SK-N-SH treated with all-trans-retinoic acid at 6 μM for 48 hours (cell line): ENCODE measurements around the gene SIL1.
"Not testable (repeated sequence)": the region's sequence is repeated elsewhere in the genome, so short reads cannot be mapped to it uniquely, and the experiment has no call there.

Source experiments
- ATAC-seq: fragments of 200-7000 bp; cut with Tn5 transposase; 3 replicates; pipeline ENCODE4 v1.9.1; 2020; ENCODE audit warnings: mild to moderate bottlenecking, moderate library complexity
- ARNTL ChIP-seq: fragments of 450-650 bp; formaldehyde crosslinking; IDR thresholded peaks from 2 replicates; pipeline ENCODE4 v1.5.0; 2020; ENCODE audit warnings: low read depth, mild to moderate bottlenecking, moderate library complexity, borderline replicate concordance
- BACH2 ChIP-seq: fragments of 250-450 bp; sonication (Bioruptor Pico); IDR thresholded peaks from 2 replicates; pipeline ENCODE4 v1.9.0; 2021; ENCODE audit warnings: mild to moderate bottlenecking, borderline replicate concordance
- CREB5 ChIP-seq: fragments of 250-450 bp; sonication (Bioruptor Pico); IDR thresholded peaks from 2 replicates; pipeline ENCODE4 v1.5.1; 2020; ENCODE audit warnings: low read depth, mild to moderate bottlenecking, moderate library complexity
- CSDC2 ChIP-seq: fragments of 250-450 bp; sonication (Bioruptor Pico); IDR thresholded peaks from 2 replicates; pipeline ENCODE4 v1.5.0; 2020; ENCODE audit warnings: mild to moderate bottlenecking, moderate library complexity
- CSRNP3 ChIP-seq: fragments of 250-450 bp; sonication (Bioruptor Pico); IDR thresholded peaks from 2 replicates; pipeline ENCODE4 v1.5.1; 2021; ENCODE audit warnings: mild to moderate bottlenecking, moderate library complexity
- ESRRG ChIP-seq: fragments of 250-450 bp; sonication (Bioruptor Pico); IDR thresholded peaks from 2 replicates; pipeline ENCODE4 v1.6.1; 2021; ENCODE audit warnings: mild to moderate bottlenecking
- GLIS3 ChIP-seq: fragments of 250-450 bp; sonication (Bioruptor Pico); IDR thresholded peaks from 2 replicates; pipeline ENCODE4 v1.5.0; 2020; ENCODE audit warnings: mild to moderate bottlenecking, moderate library complexity
- ISL1 ChIP-seq: fragments of 250-450 bp; sonication (Bioruptor Pico); IDR thresholded peaks from 2 replicates; pipeline ENCODE4 v2.1.2; 2022; ENCODE audit warnings: mild to moderate bottlenecking, moderate library complexity
- OSR1 ChIP-seq: fragments of 250-450 bp; sonication (Bioruptor Pico); IDR thresholded peaks from 2 replicates; pipeline ENCODE4 v1.8.0; 2022; ENCODE audit warnings: moderate library complexity, mild to moderate bottlenecking, inconsistent platforms
- PPARA ChIP-seq: fragments of 250-450 bp; sonication (Bioruptor Pico); IDR thresholded peaks from 2 replicates; pipeline ENCODE4 v1.5.0; 2020; ENCODE audit warnings: mild to moderate bottlenecking, borderline replicate concordance
- RARB ChIP-seq: fragments of 250-450 bp; sonication (Bioruptor Pico); IDR thresholded peaks from 2 replicates; pipeline ENCODE4 v1.8.0; 2021; ENCODE audit warnings: mild to moderate bottlenecking, moderate library complexity
- TOX ChIP-seq: fragments of 250-450 bp; sonication (Bioruptor Pico); IDR thresholded peaks from 2 replicates; pipeline ENCODE4 v1.8.0; 2021; ENCODE audit warnings: mild to moderate bottlenecking, moderate library complexity, borderline replicate concordance
- ZFP3 ChIP-seq: fragments of 250-450 bp; sonication (Bioruptor Pico); IDR thresholded peaks from 2 replicates; pipeline ENCODE4 v1.5.0; 2020; ENCODE audit warnings: mild to moderate bottlenecking, moderate library complexity
- ZFP30 ChIP-seq: fragments of 450-650 bp; formaldehyde crosslinking; IDR thresholded peaks from 2 replicates; pipeline ENCODE4 v1.5.0; 2022; ENCODE audit warnings: mild to moderate bottlenecking, moderate library complexity
- ZNF565 ChIP-seq: fragments of 450-650 bp; formaldehyde crosslinking; conservative IDR thresholded peaks from 2 replicates; pipeline ENCODE4 v1.5.0; 2020; ENCODE audit warnings: low read depth, mild to moderate bottlenecking, moderate library complexity
- TF ChIP-seq, protein P1 (sequence below): fragments of 250-450 bp; sonication (Bioruptor Pico); IDR thresholded peaks from 2 replicates; pipeline ENCODE4 v1.8.0; 2021; ENCODE audit warnings: low read depth, mild to moderate bottlenecking, moderate library complexity, borderline replicate concordance
- TF ChIP-seq, protein P2 (sequence below): fragments of 250-450 bp; sonication (Bioruptor Pico); IDR thresholded peaks from 2 replicates; pipeline ENCODE4 v1.8.0; 2020; ENCODE audit warnings: mild to moderate bottlenecking, moderate library complexity, borderline replicate concordance

The SIL1 gene

DNA sequence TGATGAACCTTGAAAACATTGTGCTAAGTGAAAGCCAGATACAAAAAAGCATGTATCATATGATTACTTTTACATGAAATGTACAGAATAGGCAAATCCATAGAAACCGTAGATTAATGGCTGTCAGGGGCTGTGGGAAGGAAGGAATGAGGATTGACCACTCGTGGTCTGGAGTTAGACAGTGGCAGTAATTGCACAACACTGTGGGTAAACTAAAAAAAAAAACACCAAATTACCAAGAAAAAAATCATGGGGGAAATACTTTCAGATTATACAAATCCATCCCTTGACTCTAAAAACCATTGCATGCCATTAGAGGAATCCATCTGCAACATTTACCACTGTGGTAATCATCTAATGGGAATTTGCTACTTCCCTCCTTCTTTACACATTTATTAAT lies 140.0 kb downstream of the SIL1 start (continued):
- TF ChIP-seq GLIS3 (CRISPR knock-in tag): no peak

DNA sequence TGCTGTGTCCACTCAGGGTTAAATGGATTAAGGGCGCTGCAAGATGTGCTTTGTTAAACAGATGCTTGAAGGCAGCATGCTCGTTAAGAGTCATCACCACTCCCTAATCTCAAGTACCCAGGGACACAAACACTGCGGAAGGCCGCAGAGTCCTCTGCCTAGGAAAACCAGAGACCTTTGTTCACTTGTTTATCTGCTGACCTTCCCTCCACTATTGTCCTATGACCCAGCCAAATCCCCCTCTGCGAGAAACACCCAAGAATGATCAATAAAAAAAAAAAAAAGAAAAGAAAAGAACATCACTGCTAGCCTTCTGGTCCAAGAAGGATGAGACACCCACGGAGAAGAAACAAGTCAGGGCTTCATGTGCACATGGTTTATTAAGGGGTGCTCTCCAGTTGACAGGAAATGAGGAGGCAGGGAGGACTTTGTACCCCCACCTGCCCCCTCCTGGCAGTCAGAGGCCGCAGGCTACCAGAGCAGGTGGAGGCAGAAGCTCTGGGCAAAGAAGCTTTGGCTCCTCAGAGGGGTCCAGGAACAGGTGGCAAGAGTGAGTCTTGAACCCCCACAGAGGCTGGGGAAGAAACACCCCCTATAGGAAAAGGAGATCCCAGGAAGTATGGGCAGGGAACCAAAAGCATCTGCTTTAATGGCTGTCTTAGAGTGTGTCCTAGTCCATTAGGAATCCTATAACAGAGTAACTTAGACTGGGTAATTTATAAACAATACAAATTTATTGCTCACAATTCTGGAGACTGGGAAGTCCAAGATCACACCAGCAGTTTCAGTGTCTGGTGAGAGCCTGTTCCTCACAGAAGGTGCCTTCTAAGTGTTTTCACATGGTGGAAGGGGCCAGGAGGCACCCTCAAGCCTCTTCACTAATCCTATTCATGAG lies 140.9 kb downstream of the SIL1 start:
- not testable (repeated sequence) for ATAC-seq

GRCh38 chr5:139052975-139053374 lies 145.2 kb downstream of the SIL1 start:
- no peak for ATAC-seq
- TF ChIP-seq PPARA (CRISPR knock-in tag) (no peak), ARNTL (CRISPR knock-in tag) (no peak), OSR1 (CRISPR knock-in tag) (no peak), ZFP30 (CRISPR knock-in tag) (no peak), GLIS3 (CRISPR knock-in tag) (no peak), CREB5 (no peak), ESRRG (CRISPR knock-in tag) (no peak), CSDC2 (CRISPR knock-in tag) (no peak), ZFP3 (CRISPR knock-in tag) (no peak)
- TF ChIP-seq, protein P1, sequence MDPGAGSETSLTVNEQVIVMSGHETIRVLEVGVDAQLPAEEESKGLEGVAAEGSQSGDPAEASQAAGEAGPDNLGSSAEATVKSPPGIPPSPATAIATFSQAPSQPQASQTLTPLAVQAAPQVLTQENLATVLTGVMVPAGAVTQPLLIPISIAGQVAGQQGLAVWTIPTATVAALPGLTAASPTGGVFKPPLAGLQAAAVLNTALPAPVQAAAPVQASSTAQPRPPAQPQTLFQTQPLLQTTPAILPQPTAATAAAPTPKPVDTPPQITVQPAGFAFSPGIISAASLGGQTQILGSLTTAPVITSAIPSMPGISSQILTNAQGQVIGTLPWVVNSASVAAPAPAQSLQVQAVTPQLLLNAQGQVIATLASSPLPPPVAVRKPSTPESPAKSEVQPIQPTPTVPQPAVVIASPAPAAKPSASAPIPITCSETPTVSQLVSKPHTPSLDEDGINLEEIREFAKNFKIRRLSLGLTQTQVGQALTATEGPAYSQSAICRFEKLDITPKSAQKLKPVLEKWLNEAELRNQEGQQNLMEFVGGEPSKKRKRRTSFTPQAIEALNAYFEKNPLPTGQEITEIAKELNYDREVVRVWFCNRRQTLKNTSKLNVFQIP: no peak

DNA sequence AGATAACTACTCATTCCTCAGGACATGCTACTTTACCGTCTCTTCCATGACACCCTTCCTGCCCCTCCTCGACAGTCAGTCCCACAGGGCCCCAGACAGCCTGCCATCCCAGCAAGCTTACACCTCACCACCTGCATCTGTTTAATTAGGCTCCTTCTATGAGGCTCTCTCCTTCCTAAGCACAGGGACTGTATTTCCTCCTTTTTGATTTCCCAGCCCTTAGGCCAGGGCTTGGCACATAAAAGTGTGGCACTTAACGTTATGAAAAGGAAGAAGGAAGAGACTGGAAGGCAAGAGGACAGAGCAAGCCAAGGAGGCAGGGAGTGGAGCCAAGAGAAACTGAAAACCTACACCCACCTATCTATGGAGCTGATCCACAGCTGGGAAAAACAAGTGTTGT lies 146.8 kb downstream of the SIL1 start:
- no peak for ATAC-seq
- TF ChIP-seq, protein P2, sequence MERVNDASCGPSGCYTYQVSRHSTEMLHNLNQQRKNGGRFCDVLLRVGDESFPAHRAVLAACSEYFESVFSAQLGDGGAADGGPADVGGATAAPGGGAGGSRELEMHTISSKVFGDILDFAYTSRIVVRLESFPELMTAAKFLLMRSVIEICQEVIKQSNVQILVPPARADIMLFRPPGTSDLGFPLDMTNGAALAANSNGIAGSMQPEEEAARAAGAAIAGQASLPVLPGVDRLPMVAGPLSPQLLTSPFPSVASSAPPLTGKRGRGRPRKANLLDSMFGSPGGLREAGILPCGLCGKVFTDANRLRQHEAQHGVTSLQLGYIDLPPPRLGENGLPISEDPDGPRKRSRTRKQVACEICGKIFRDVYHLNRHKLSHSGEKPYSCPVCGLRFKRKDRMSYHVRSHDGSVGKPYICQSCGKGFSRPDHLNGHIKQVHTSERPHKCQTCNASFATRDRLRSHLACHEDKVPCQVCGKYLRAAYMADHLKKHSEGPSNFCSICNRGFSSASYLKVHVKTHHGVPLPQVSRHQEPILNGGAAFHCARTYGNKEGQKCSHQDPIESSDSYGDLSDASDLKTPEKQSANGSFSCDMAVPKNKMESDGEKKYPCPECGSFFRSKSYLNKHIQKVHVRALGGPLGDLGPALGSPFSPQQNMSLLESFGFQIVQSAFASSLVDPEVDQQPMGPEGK (CRISPR knock-in tag): no peak
- TF ChIP-seq PPARA (CRISPR knock-in tag): no peak
- TF ChIP-seq RARB (CRISPR knock-in tag): no peak
- no peak for TF ChIP-seq CSDC2 (CRISPR knock-in tag)
- no peak for TF ChIP-seq OSR1 (CRISPR knock-in tag)
- no peak for TF ChIP-seq ZNF565 (CRISPR knock-in tag)
- TF ChIP-seq ISL1 (CRISPR knock-in tag): no peak
- TF ChIP-seq, protein P1: no peak
- TF ChIP-seq CSRNP3 (CRISPR knock-in tag): no peak
- TF ChIP-seq ARNTL (CRISPR knock-in tag): no peak
- TF ChIP-seq CREB5: no peak
- TF ChIP-seq BACH2 (CRISPR knock-in tag): no peak
- TF ChIP-seq GLIS3 (CRISPR knock-in tag): no peak
- TF ChIP-seq TOX (CRISPR knock-in tag): no peak
